Lower leg skin (tissue), 4 donors: ENCODE data around the gene SMG9. TPM values are rescaled to one million over a fixed set of nuclear protein-coding genes. Genes with fewer than 3 reads are reported as not detected.
A peak's percentile ranks its signal among the peaks of the same experiment; 100 is the strongest.

Experiments
- DNase-seq, 2 donors: peaks; one replicate each; pipeline ENCODE4 v3.0.0-alpha.2; 2019; ENCODE audit warnings: low spot score in 2 of 2
- H3K4me3 ChIP-seq: fragments of 200-600 bp; sonication (generic); 2 replicates; pipeline ENCODE4 v1.5.1; 2017; ENCODE audit warnings: mild to moderate bottlenecking, low read depth; ENCODE audit not compliant: poor library complexity, severe bottlenecking
- POLR2A ChIP-seq, 2 donors: fragments of 450-650 bp; IDR thresholded peaks; one replicate each; pipeline ENCODE4 v1.6.1; 2016 to 2017; ENCODE audit warnings: antibody characterized with exemption in 2 of 2, mild to moderate bottlenecking in 1 of 2, moderate library complexity in 1 of 2
- WGBS, 2 donors: methylation state at CpG; one replicate each; pipeline ENCODE4 v1.1.5; 2018; 5-methylcytosine and 5-hydroxymethylcytosine counted together
- intact Hi-C: fragments of 100-400 bp; cut with DNase I; formaldehyde crosslinking; loops from one replicate; pipeline ENCODE4 v1.15.0; 2023; ENCODE audit warnings: low total_unique reads
- total RNA-seq, 4 donors: library from RNA; depleted of rRNA; stranded (reverse); fragments of >200 nt; gene quantifications; one replicate each; pipeline ENCODE4 v1.1.0, GENCODE V29; 2016
- TF ChIP-seq, protein P1 (sequence below), 3 donors: fragments of 450-650 bp; IDR thresholded peaks; one replicate each; pipeline ENCODE4 v1.5.1; 2016; ENCODE audit warnings: antibody characterized with exemption in 3 of 3, mild to moderate bottlenecking in 3 of 3, moderate library complexity in 2 of 3

SMG9 gene
- total RNA-seq, 4 donors from 2014 or later: 18.0 to 27.6 (median 23.5) TPM

DNA sequence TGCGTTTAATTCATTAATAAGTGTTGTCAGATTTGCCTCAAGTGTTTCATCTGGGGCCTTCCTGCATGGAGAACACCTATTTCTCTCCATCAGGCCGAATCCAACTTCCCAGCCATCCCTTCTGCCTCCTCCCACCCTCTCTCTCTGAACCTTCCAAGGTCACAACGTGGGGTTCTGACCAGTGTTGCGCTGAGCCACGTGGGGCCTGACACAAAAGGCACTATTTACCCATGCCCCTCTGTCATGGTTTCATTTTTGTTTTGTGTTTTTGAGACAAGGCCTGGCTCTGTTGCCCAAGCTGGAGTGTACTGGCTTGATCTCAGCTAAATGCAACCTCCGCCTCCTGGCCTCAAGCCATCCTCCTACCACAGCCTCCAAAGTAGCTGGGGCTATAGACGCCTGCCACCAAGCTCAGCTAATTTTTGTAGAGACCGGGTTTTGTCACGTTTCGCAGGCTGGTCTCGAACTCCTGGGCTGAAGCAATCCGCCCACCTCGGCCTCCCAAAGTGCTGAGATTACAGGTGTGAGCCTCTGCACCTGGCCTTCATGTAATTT lies 47.5 kb downstream of the SMG9 start:
- H3K4me3 ChIP-seq: no peak overlapping the region
- TF ChIP-seq POLR2A (IDR thresholded peaks at IDR 0.05): no peak
- TF ChIP-seq, protein P1, sequence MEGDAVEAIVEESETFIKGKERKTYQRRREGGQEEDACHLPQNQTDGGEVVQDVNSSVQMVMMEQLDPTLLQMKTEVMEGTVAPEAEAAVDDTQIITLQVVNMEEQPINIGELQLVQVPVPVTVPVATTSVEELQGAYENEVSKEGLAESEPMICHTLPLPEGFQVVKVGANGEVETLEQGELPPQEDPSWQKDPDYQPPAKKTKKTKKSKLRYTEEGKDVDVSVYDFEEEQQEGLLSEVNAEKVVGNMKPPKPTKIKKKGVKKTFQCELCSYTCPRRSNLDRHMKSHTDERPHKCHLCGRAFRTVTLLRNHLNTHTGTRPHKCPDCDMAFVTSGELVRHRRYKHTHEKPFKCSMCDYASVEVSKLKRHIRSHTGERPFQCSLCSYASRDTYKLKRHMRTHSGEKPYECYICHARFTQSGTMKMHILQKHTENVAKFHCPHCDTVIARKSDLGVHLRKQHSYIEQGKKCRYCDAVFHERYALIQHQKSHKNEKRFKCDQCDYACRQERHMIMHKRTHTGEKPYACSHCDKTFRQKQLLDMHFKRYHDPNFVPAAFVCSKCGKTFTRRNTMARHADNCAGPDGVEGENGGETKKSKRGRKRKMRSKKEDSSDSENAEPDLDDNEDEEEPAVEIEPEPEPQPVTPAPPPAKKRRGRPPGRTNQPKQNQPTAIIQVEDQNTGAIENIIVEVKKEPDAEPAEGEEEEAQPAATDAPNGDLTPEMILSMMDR (IDR thresholded peaks at IDR 0.05): no peak
- 78 to 87% methylated on average over 13 of the region's 13 CpGs for WGBS, 2 donors
- intact Hi-C loops: no loop called here
- DNase-seq: no peak

DNA sequence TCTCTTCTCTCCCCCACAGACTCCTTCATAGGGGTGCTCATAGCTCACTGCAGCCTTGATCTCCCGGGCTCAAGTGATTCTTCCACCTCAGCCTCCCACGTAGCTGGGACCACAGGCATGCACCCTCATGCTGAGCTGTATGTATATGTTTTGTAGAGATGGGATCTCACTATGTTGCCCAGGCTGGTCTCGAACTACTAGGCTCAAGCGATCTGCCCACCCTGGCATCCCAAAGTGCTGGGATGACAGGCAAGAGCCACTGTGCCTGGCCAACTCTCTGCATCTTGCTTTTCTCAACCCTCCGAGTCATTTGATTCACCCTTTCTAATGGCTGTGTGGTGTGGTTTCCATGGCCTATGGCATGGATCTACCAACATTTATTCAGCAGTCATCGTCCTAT lies 49.0 kb downstream of the SMG9 start:
- H3K4me3 ChIP-seq: no peak overlapping the region
- WGBS, 2 donors: 74 to 85% methylated on average over 6 of the region's 6 CpGs
- TF ChIP-seq, protein P1 (IDR thresholded peaks at IDR 0.05): no peak
- no peak for TF ChIP-seq POLR2A (IDR thresholded peaks at IDR 0.05)

DNA sequence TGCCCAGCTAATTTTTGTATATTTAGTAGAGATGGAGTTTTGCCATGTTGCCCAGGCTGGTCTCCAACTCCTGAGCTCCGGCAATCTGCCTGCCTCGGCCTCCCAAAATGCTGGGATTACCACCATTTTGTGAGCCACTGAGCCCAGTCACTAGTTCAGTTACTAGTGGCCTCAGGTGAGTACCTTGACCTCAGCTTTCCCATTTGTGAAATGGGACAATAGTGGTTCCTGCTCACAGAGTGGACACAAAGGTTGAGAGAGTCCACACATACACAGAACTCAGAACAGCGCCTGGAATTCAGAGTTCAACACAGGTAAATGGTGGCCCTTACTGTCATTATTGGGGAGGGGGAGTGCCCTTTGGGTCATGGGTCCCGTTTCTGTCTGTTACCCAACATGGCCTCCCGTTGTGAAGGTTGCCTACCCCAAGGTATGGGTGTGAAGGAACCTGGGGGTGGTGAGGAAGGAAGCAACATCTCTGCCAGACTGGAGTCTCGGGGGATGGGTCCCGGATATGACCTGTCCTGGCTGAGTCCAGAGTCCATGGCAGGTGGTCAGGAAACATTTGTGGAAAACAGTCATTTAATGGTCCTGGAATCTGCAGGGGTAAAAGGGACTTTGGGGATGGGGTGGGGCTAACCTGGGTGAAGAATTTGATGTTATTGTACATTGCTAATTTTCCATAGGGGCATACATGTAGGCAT lies 50.6 kb downstream of the SMG9 start:
- DNase-seq: no peak
- no peak overlapping the region for H3K4me3 ChIP-seq
- WGBS, 2 donors: 80 to 82% methylated on average over 7 of the region's 7 CpGs
- intact Hi-C loops: no loop called here
- TF ChIP-seq, protein P1 (IDR thresholded peaks at IDR 0.05): no peak
- TF ChIP-seq POLR2A (IDR thresholded peaks at IDR 0.05): no peak

More for the DNA sequence above, 49.0 kb downstream of the SMG9 start:
- DNase-seq: no peak
- intact Hi-C loops: no loop called here

DNA sequence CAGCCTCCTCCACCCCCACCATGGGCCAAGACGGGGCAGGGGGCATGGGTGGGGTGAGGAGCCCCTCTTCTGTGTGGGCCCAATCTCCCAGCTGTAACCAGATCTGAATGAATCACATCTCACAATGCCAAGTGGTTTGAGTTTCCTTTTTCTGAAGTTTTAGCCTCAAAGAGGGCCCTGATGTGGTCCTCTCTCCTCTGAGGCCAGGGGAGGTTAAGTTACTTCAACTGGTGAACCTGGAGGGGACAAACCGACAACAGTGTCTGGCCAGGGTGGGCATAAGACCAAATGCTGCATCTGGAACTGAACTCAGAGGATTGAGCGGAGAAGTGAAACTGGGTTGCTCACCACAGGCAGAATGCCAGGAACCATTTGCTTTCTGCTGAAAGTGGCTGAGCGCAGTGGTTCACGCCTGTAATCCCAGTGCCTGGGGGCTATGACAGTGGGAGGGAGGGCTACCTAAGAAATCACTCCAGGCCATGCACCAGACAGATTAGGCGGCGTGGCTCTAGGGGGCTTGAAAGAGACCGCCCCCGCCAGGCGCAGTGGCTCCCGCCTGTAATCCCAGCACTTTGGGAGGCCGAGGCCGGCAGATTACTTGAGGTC lies 54.3 kb downstream of the SMG9 start:
- DNase-seq: peak; percentile 37 to 87
- WGBS, 2 donors: 48 to 59% methylated on average over 12 to 13 of the region's 13 CpGs
- intact Hi-C loops: no loop called here
- no peak overlapping the region for H3K4me3 ChIP-seq
- TF ChIP-seq POLR2A (IDR thresholded peaks at IDR 0.05): no peak
- TF ChIP-seq, protein P1 (IDR thresholded peaks at IDR 0.05): no peak

DNA sequence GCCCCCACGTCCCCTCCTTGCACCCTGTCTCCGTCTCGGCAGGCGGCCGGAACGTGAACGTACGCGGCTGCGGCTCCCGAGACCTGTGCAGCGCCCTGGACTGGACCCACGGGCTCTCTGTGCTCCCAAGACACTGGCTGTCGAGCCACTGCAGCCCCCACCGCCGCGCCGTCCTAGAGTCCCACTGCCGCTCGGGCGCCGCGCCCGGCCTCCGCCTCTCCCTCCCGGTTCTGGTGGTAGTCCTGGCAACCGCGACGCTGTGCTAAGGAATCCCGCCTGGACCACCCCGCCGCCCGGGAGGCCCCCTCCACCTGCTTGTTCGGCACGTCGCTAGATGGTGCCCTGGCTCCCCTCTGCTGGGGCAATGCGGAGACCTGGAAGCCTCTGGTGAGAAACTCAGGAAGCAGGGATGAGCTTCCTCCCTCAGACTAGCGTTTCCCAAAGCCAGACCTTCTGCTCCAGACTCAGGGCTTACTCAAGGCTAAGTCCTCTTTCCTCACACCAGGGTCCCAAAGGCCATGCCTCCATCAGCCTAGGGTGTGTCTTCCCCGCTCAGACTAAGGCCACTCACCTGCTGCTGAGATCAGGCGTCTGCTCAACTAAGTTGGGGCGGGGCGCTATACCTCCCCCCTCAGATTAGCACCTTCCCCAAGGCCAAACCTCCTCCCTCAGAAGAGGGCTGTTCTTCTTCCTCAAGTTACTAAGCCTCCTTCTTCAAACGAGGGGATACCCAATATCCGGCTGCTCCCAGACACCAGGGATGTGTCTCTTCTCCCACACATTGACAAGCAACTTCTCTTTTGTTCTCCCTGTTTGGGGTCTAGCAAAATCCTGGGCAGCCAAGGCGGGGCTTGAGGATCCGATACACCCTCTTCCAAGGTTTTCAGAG lies 55.0 kb downstream of the SMG9 start:
- intact Hi-C loops: no loop called here
- WGBS, 2 donors: 16 to 22% methylated on average over 29 to 44 of the region's 46 CpGs
- no peak overlapping the region for H3K4me3 ChIP-seq
- TF ChIP-seq, protein P1 (IDR thresholded peaks at IDR 0.05): no peak
- TF ChIP-seq POLR2A (IDR thresholded peaks at IDR 0.05): no peak
- peak in 1 of 2 donors; percentile 86 for DNase-seq
